KBM-7 (cell line): Measurements from ENCODE around the gene SPPL2B.

ENCODE experiments used
- DNase-seq: peaks from one replicate; pipeline ENCODE4 v3.0.0-alpha.2; 2015
- in situ Hi-C: fragments of 300-500 bp; cut with MboI; formaldehyde crosslinking; loops from 2 replicates; pipeline ENCODE4 v1.14.3; 2020; ENCODE audit warnings: low sequenced_read_pairs, low pct_unique_long_range_greater_than_20kb, mixed read lengths

The SPPL2B gene

GRCh38 chr19:2319551-2319950 lies 8.9 kb upstream of the SPPL2B start:
- DNase-seq, result no peak
- in situ Hi-C loops, result no loop called here

GRCh38 chr19:2320049-2320448 lies 8.4 kb upstream of the SPPL2B start:
- DNase-seq, result no peak
- in situ Hi-C loops, result no loop called here

- DNase-seq, result no peak
- in situ Hi-C loops, result no loop called here
Observed at GRCh38 chr19:2320939-2321338, 7.5 kb upstream of the SPPL2B start.

- DNase-seq, result no peak
- in situ Hi-C loops, result no loop called here
Observed at GRCh38 chr19:2321565-2322283, 6.8 kb upstream of the SPPL2B start.

- no peak for DNase-seq
- in situ Hi-C loops, result no loop called here
Observed at GRCh38 chr19:2323707-2324106, 4.8 kb upstream of the SPPL2B start.

- in situ Hi-C loops, result no loop called here
- DNase-seq, result no peak
Observed at GRCh38 chr19:2324220-2324948, 4.1 kb upstream of the SPPL2B start.

- in situ Hi-C loops, result no loop called here
- DNase-seq, result no peak
Observed at GRCh38 chr19:2325281-2326046, 3.0 kb upstream of the SPPL2B start.

GRCh38 chr19:2326699-2327360 lies 1.7 kb upstream of the SPPL2B start:
- in situ Hi-C loops, result no loop called here
- no peak for DNase-seq

GRCh38 chr19:2327773-2328400 lies 597 bp upstream of the SPPL2B start:
- DNase-seq, result peak; percentile 82
- in situ Hi-C loops, result no loop called here

GRCh38 chr19:2329149-2329478 lies 630 bp downstream of the SPPL2B start:
- no peak for DNase-seq
- in situ Hi-C loops, result no loop called here

GRCh38 chr19:2329501-2329916 lies 1.0 kb downstream of the SPPL2B start:
- no peak for DNase-seq
- in situ Hi-C loops, result no loop called here

GRCh38 chr19:2330255-2330631 lies 1.8 kb downstream of the SPPL2B start:
- DNase-seq, result no peak
- in situ Hi-C loops, result no loop called here

GRCh38 chr19:2330632-2331284 lies 2.3 kb downstream of the SPPL2B start:
- in situ Hi-C loops, result no loop called here
- DNase-seq, result no peak

- no peak for DNase-seq
- in situ Hi-C loops, result no loop called here
Observed at GRCh38 chr19:2331601-2332246, 3.2 kb downstream of the SPPL2B start.

- in situ Hi-C loops, result no loop called here
- no peak for DNase-seq
Observed at GRCh38 chr19:2332341-2333026, 4.0 kb downstream of the SPPL2B start.

GRCh38 chr19:2333027-2333806 lies 4.7 kb downstream of the SPPL2B start:
- in situ Hi-C loops, result no loop called here
- DNase-seq, result no peak

GRCh38 chr19:2333807-2334211 lies 5.3 kb downstream of the SPPL2B start:
- in situ Hi-C loops, result no loop called here
- no peak for DNase-seq
